ENCODE results near the gene NOS1.

The NOS1 gene

GRCh38 chr12:117162167-117162539 lies 199.3 kb downstream of the NOS1 start:
- DNase-seq (ENCODE audit: extremely low read depth, low read depth), result no peak
- no peak for TF ChIP-seq CTCF (IDR thresholded peaks at IDR 0.05; ENCODE audit: low read depth, low read length)

DNA sequence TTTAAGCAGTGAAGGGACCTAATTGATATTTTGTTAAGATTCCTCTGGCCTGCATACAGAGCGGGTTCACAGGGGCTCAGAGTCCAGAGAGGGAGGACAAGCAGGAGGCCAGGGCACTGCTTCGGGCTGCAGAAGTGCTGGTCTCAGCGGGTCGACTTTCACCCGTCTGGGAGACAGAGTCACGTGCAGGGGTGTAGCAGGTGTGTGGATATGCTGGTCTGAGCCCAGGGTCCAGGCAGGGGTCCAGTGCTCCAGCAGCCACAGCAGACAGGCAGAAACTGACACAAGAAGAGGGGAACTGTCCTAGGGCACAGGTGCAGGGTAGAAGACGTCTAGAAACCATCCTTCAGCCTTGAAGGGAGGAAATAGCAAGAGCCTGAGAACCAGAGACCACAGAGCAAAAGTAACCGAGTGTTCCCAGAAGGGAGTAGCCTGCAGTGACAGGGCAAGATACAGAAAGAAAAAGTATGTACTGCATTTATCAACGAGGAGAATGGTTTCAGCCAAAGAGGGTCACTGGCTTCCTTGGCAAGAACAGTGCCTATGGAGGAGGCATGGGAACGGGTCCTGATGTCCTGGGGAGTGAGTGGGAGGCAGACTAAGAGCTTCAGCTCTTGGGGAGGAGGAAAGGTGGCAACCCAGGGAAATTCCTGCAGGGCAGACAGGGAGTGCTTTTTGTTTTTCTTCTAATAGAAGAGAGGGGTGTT lies 199.8 kb downstream of the NOS1 start:
- TF ChIP-seq CTCF (IDR thresholded peaks at IDR 0.05; ENCODE audit: low read depth, low read length), result no peak
- DNase-seq (ENCODE audit: extremely low read depth, low read depth), result no peak

DNA sequence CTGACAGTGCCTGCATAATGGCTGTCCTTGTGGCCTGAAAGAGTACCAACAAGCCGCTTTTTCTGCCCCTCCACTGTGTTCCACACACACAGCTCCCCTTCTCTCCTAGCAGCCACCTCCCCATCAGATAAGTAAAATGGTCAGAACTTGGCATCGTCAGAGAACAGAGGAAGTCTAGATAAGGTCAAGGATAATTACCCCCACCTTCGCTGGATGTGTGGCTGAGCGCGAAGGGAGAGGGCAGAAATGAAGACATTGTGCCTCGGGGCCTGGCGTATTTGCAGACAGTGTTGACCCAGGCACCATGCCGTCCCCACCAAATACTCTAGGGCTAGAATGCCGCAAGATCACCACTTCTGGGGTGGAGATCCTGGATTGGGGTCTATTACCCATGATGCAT lies 201.8 kb downstream of the NOS1 start:
- DNase-seq (ENCODE audit: extremely low read depth, low read depth), result no peak
- TF ChIP-seq CTCF (IDR thresholded peaks at IDR 0.05; ENCODE audit: low read depth, low read length), result no peak

DNA sequence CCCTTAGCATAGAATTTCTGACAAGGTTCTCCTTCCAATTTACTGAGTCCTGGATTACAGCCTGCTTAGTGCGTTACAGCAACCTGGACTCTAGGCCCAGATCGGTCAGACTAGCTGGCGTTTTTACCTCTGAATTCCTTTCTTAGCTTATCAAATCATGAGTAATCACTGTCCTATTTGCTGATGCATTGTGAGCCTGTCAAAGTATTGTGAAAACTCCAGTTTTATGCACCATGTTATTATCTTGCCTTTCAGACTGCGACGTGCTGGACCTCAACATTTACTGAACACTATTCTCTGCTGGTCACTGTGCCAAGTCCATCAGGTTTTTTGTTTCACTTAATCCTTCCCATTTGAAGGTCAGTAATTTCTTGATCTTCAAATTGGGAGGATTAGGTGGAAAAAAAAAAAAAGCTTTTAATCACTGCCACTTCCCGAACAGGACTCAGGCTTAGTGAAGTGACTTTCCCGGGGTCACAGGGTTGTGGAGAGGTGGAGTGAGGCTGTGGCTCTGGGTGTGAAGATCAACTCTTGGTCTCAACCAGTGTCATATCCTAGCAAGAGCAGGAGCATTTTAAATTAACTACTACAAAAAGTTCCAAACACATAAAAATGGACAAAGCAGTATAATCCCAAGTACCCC lies 202.4 kb downstream of the NOS1 start:
- no peak for TF ChIP-seq CTCF (IDR thresholded peaks at IDR 0.05; ENCODE audit: low read depth, low read length)
- DNase-seq (ENCODE audit: extremely low read depth, low read depth), result no peak
